GM23338 (cell line): Measurements from ENCODE around the gene CNGB1. TPM values are rescaled to one million over a fixed set of nuclear protein-coding genes. Genes with fewer than 3 reads are reported as not detected.

Experiments
- ATAC-seq: fragments of 200-7000 bp; cut with Tn5 transposase; 3 replicates; pipeline ENCODE4 v1.9.1; 2020
- DNase-seq: peaks from one replicate; pipeline ENCODE4 v3.0.0-alpha.2; 2015; ENCODE audit warnings: low spot score
- H2AFZ ChIP-seq: fragments of 200-600 bp; sonication (generic); 2 replicates; pipeline ENCODE4 v1.8.0; 2016; ENCODE audit warnings: antibody characterized with exemption, mild to moderate bottlenecking, moderate library complexity
- H3F3A ChIP-seq: fragments of 200-600 bp; sonication (generic); replicated peaks from 2 replicates; pipeline ENCODE4 v1.8.0; 2017; ENCODE audit warnings: antibody characterized with exemption, mixed run types, low read depth
- H3K27ac ChIP-seq: fragments of 200-600 bp; sonication (generic); 2 replicates; pipeline ENCODE4 v1.6.1; 2016; ENCODE audit warnings: low read depth
- H3K27me3 ChIP-seq: fragments of 200-600 bp; sonication (generic); 2 replicates; pipeline ENCODE4 v1.8.0; 2016; ENCODE audit warnings: mild to moderate bottlenecking, mixed run types, moderate library complexity; ENCODE audit not compliant: insufficient read depth
- H3K36me3 ChIP-seq: fragments of 200-600 bp; sonication (generic); 2 replicates; pipeline ENCODE4 v1.8.0; 2016; ENCODE audit warnings: mild to moderate bottlenecking; ENCODE audit not compliant: insufficient read depth
- H3K4me1 ChIP-seq: fragments of 200-600 bp; sonication (generic); 2 replicates; pipeline ENCODE4 v1.8.0; 2016; ENCODE audit warnings: mild to moderate bottlenecking, moderate library complexity; ENCODE audit not compliant: insufficient read depth
- H3K4me2 ChIP-seq: fragments of 200-600 bp; sonication (generic); 2 replicates; pipeline ENCODE4 v1.7.1; 2017; ENCODE audit warnings: mixed run types
- H3K4me3 ChIP-seq: fragments of 200-600 bp; sonication (generic); 2 replicates; pipeline ENCODE4 v1.6.1; 2016; ENCODE audit warnings: mixed run types
- H3K79me2 ChIP-seq: fragments of 200-600 bp; sonication (generic); replicated peaks from 2 replicates; pipeline ENCODE4 v1.8.0; 2017; ENCODE audit warnings: mild to moderate bottlenecking; ENCODE audit not compliant: insufficient read depth
- H3K9me2 ChIP-seq: fragments of 200-600 bp; sonication (generic); 2 replicates; pipeline ENCODE4 v1.8.0; 2017; ENCODE audit not compliant: insufficient read depth
- H4K20me1 ChIP-seq: fragments of 200-600 bp; sonication (generic); replicated peaks from 2 replicates; pipeline ENCODE4 v1.8.0; 2017; ENCODE audit warnings: mild to moderate bottlenecking; ENCODE audit not compliant: insufficient read depth
- H3K27ac Mint-ChIP-seq: 2 replicates; pipeline ENCODE4 v1.8.0; 2020; ENCODE audit warnings: inconsistent platforms, mild to moderate bottlenecking, moderate library complexity, mixed read lengths
- H3K27me3 Mint-ChIP-seq: 3 replicates; pipeline ENCODE4 v1.8.0; 2022; ENCODE audit warnings: low read depth, mild to moderate bottlenecking, moderate library complexity, mixed read lengths, inconsistent platforms; ENCODE audit not compliant: insufficient read depth, poor library complexity
- H3K36me3 Mint-ChIP-seq: 3 replicates; pipeline ENCODE4 v1.8.0; 2021; ENCODE audit warnings: low read depth, mild to moderate bottlenecking, inconsistent platforms, moderate library complexity, mixed read lengths
- H3K4me1 Mint-ChIP-seq: 3 replicates; pipeline ENCODE4 v1.8.0; 2020; ENCODE audit warnings: mild to moderate bottlenecking, inconsistent platforms, mixed read lengths
- H3K4me3 Mint-ChIP-seq: 3 replicates; pipeline ENCODE4 v1.8.0; 2021; ENCODE audit warnings: moderate library complexity, mild to moderate bottlenecking, inconsistent platforms, mixed read lengths
- H3K9me3 Mint-ChIP-seq: 3 replicates; pipeline ENCODE4 v1.8.0; 2020; ENCODE audit warnings: moderate library complexity, mild to moderate bottlenecking, inconsistent platforms, mixed read lengths
- CREB1 ChIP-seq: fragments of 250-450 bp; sonication (Bioruptor Pico); IDR thresholded peaks from 2 replicates; pipeline ENCODE4 v1.5.0; 2020; ENCODE audit warnings: low read depth, mild to moderate bottlenecking, moderate library complexity
- CTCF ChIP-seq, 2 experiments: fragments of 200-600 bp in 1 of 2; sonication (generic) in 1 of 2; conservative IDR thresholded peaks; 2 replicates each; pipeline versions ENCODE4 v1.5.1 to v1.6.1; 2016 to 2017; ENCODE audit warnings: antibody characterized with exemption in 2 of 2, low read depth in 2 of 2, mild to moderate bottlenecking in 2 of 2, moderate library complexity in 1 of 2
- EZH2 ChIP-seq: fragments of 200-600 bp; sonication (generic); IDR thresholded peaks from one replicate; pipeline ENCODE4 v1.8.0; 2017; ENCODE audit warnings: antibody characterized with exemption, mild to moderate bottlenecking, low read depth; ENCODE audit not compliant: unreplicated experiment
- JUNB ChIP-seq: IDR thresholded peaks from one replicate; pipeline ENCODE4 v1.6.1; 2016; ENCODE audit warnings: antibody characterized with exemption; ENCODE audit not compliant: unreplicated experiment
- POLR2AphosphoS5 ChIP-seq: IDR thresholded peaks from 2 replicates; pipeline ENCODE4 v1.6.1; 2016; ENCODE audit warnings: antibody characterized with exemption, low read depth
- STAT1 ChIP-seq: IDR thresholded peaks from one replicate; pipeline ENCODE4 v1.6.1; 2016; ENCODE audit warnings: antibody characterized with exemption; ENCODE audit not compliant: unreplicated experiment
- ZNF114 ChIP-seq: fragments of 250-450 bp; sonication (Bioruptor Pico); IDR thresholded peaks from 2 replicates; pipeline ENCODE4 v1.5.0; 2020; ENCODE audit warnings: mild to moderate bottlenecking, moderate library complexity
- ZNF331 ChIP-seq: fragments of 250-450 bp; sonication (Bioruptor Pico); IDR thresholded peaks from 2 replicates; pipeline ENCODE4 v1.5.0; 2020; ENCODE audit warnings: low read depth, mild to moderate bottlenecking, moderate library complexity
- ZNF462 ChIP-seq: fragments of 250-450 bp; sonication (Bioruptor Pico); IDR thresholded peaks from 2 replicates; pipeline ENCODE4 v1.5.0; 2020; ENCODE audit warnings: mild to moderate bottlenecking, moderate library complexity
- polyA plus RNA-seq: library from polyadenylated mRNA; unstranded; fragments of >200 nt; fragmentation: Nextera tagmentation; extraction: Ambion mirVana; gene quantifications from 2 replicates; pipeline ENCODE4 v1.2.1, GENCODE V29; 2016
- total RNA-seq: library from RNA; depleted of rRNA; stranded (reverse); fragments of >200 nt; shearing (Covaris generic); gene quantifications from 2 replicates; pipeline ENCODE4 v1.2.3, GENCODE V29; 2014

The CNGB1 gene
- total and polyA plus RNA-seq, 2 experiments from 2014 or later = not detected

- Histone ChIP-seq H3K27ac (no peak overlapping the region), H3K4me1 (no peaks in the 10 kb centered on the region), H3K27me3 (no peaks in the 10 kb centered on the region), H3K9me2 (no peaks in the 10 kb centered on the region), H3F3A (no peaks in the 10 kb centered on the region), H3K79me2 (no peaks in the 10 kb centered on the region), H3K4me3 (no peak overlapping the region), H3K36me3 (no peaks in the 10 kb centered on the region), H4K20me1 (no peaks in the 10 kb centered on the region), H3K4me2 (no peak overlapping the region), H2AFZ (no peak overlapping the region)
- Mint-ChIP-seq H3K27me3 (peaks cover 15% of the 10 kb centered on the region), H3K36me3 (no peaks in the 10 kb centered on the region), H3K27ac (no peak overlapping the region; the same call in 1 of the 2 replicates), H3K9me3 (no peaks in the 10 kb centered on the region), H3K4me3 (no peak overlapping the region), H3K4me1 (peaks cover 10% of the 10 kb centered on the region; the same call in 2 of the 3 replicates)
- DNase-seq (no peak), ATAC-seq (no peak)
- TF ChIP-seq CTCF (conservative IDR thresholded peaks at IDR 0.05; ENCODE audit: low read depth in 2 of 2) = no peak
- TF ChIP-seq EZH2 = no peak
- no peak for TF ChIP-seq STAT1
- no peak for TF ChIP-seq POLR2AphosphoS5
- no peak for TF ChIP-seq ZNF331 (CRISPR knock-in tag)
- no peak for TF ChIP-seq JUNB
- TF ChIP-seq ZNF114 = no peak
- no peak for TF ChIP-seq CREB1 (CRISPR knock-in tag)
- no peak for TF ChIP-seq ZNF462
Measured at GRCh38 chr16:57950382-57950781, 20.5 kb downstream of the CNGB1 start.
